WTC11 (cell line): ENCODE results near the gene OSBP2. TPM values are rescaled to one million over a fixed set of nuclear protein-coding genes. Genes with fewer than 3 reads are reported as not detected.

ENCODE experiments used
- ATAC-seq: fragments of 200-7000 bp; cut with Tn5 transposase; 2 replicates; pipeline ENCODE4 v1.10.0; 2021; ENCODE audit warnings: mild to moderate bottlenecking, moderate library complexity
- CTCF ChIA-PET: fragments of 300-600 bp; sonication (Branson Sonifier 250); formaldehyde crosslinking; loops from one replicate; lab custom pipeline; 2021; ENCODE audit warnings: antibody characterized with exemption; lab: Charles Lee
- POLR2A ChIA-PET: fragments of 350-600 bp; sonication (Branson Sonifier 250); formaldehyde crosslinking; loops from one replicate; lab custom pipeline; 2021; ENCODE audit warnings: antibody characterized with exemption; lab: Charles Lee
- DNase-seq: peaks from one replicate; pipeline ENCODE4 v3.0.0; 2021; ENCODE audit warnings: low spot score
- H3K27ac Mint-ChIP-seq: 2 replicates; pipeline ENCODE4 v1.8.0; 2021; ENCODE audit warnings: mixed read lengths
- H3K27me3 Mint-ChIP-seq: 2 replicates; pipeline ENCODE4 v1.8.0; 2021; ENCODE audit warnings: low read depth, mild to moderate bottlenecking, moderate library complexity, mixed read lengths
- H3K36me3 Mint-ChIP-seq: 2 replicates; pipeline ENCODE4 v1.8.0; 2021; ENCODE audit warnings: mixed read lengths
- H3K4me1 Mint-ChIP-seq: 2 replicates; pipeline ENCODE4 v1.8.0; 2022; ENCODE audit warnings: mixed read lengths
- H3K4me3 Mint-ChIP-seq: 2 replicates; pipeline ENCODE4 v1.8.0; 2021; ENCODE audit warnings: mild to moderate bottlenecking, moderate library complexity, mixed read lengths
- H3K9me3 Mint-ChIP-seq: 2 replicates; pipeline ENCODE4 v1.8.0; 2021; ENCODE audit warnings: mixed read lengths
- ATF2 ChIP-seq: sonication (generic); formaldehyde crosslinking; IDR thresholded peaks from 2 replicates; pipeline ENCODE4 v1.8.1; 2022; ENCODE audit warnings: low read depth, missing genetic modification reagents, borderline replicate concordance
- CREM ChIP-seq: sonication (generic); formaldehyde crosslinking; IDR thresholded peaks from 2 replicates; pipeline ENCODE4 v1.8.1; 2022; ENCODE audit warnings: mild to moderate bottlenecking, missing genetic modification reagents, moderate library complexity
- E2F1 ChIP-seq: sonication (generic); formaldehyde crosslinking; IDR thresholded peaks from 2 replicates; pipeline ENCODE4 v1.8.0; 2022; ENCODE audit warnings: mild to moderate bottlenecking, missing genetic modification reagents
- HMGXB4 ChIP-seq: sonication (generic); formaldehyde crosslinking; IDR thresholded peaks from 2 replicates; pipeline ENCODE4 v1.8.1; 2023; ENCODE audit warnings: mild to moderate bottlenecking, moderate library complexity, missing genetic modification reagents
- MXD4 ChIP-seq: fragments of 250-450 bp; sonication (Bioruptor Pico); IDR thresholded peaks from 2 replicates; pipeline ENCODE4 v1.8.0; 2021; ENCODE audit warnings: mild to moderate bottlenecking, moderate library complexity, borderline replicate concordance
- OVOL2 ChIP-seq: fragments of 250-450 bp; sonication (Bioruptor Pico); IDR thresholded peaks from 2 replicates; pipeline ENCODE4 v1.9.0; 2021; ENCODE audit warnings: mild to moderate bottlenecking, borderline replicate concordance
- PRRX2 ChIP-seq: fragments of 250-450 bp; sonication (Bioruptor Pico); IDR thresholded peaks from 2 replicates; pipeline ENCODE4 v1.8.0; 2021; ENCODE audit warnings: mild to moderate bottlenecking
- SOX15 ChIP-seq: fragments of 250-450 bp; sonication (Bioruptor Pico); IDR thresholded peaks from 2 replicates; pipeline ENCODE4 v1.9.0; 2021; ENCODE audit warnings: mild to moderate bottlenecking
- TP53 ChIP-seq: sonication (generic); formaldehyde crosslinking; IDR thresholded peaks from 2 replicates; pipeline ENCODE4 v1.8.1; 2023; ENCODE audit warnings: mild to moderate bottlenecking, missing genetic modification reagents
- ZMAT4 ChIP-seq: fragments of 250-450 bp; sonication (Bioruptor Pico); IDR thresholded peaks from 2 replicates; pipeline ENCODE4 v1.9.0; 2021; ENCODE audit warnings: mild to moderate bottlenecking
- ZNF219 ChIP-seq: sonication (generic); formaldehyde crosslinking; IDR thresholded peaks from 2 replicates; pipeline ENCODE4 v1.8.0; 2023; ENCODE audit warnings: missing genetic modification reagents, mild to moderate bottlenecking, borderline replicate concordance
- ZNF281 ChIP-seq: sonication (generic); formaldehyde crosslinking; IDR thresholded peaks from 2 replicates; pipeline ENCODE4 v1.8.0; 2023; ENCODE audit warnings: mild to moderate bottlenecking, missing genetic modification reagents
- ZNF423 ChIP-seq: fragments of 250-450 bp; sonication (Bioruptor Pico); IDR thresholded peaks from 2 replicates; pipeline ENCODE4 v2.1.2; 2022; ENCODE audit warnings: mild to moderate bottlenecking, moderate library complexity
- ZNF532 ChIP-seq: fragments of 250-450 bp; sonication (Bioruptor Pico); IDR thresholded peaks from 2 replicates; pipeline ENCODE4 v1.9.0; 2021; ENCODE audit warnings: mild to moderate bottlenecking, borderline replicate concordance
- total RNA-seq: library from RNA; stranded (reverse); gene quantifications from 3 replicates; pipeline ENCODE4 v1.2.3, GENCODE V29; 2021
- TF ChIP-seq, protein P1 (sequence below): sonication (generic); formaldehyde crosslinking; conservative IDR thresholded peaks from 2 replicates; pipeline ENCODE4 v1.8.1; 2022; ENCODE audit warnings: mild to moderate bottlenecking, missing genetic modification reagents
- TF ChIP-seq, protein P2 (sequence below): fragments of 250-450 bp; sonication (Bioruptor Pico); IDR thresholded peaks from 2 replicates; pipeline ENCODE4 v2.1.2; 2022; ENCODE audit warnings: mild to moderate bottlenecking, moderate library complexity

Gene OSBP2
- total RNA-seq, 1 experiment from 2014 or later: 4.1 TPM

- POLR2A ChIA-PET: no interaction called here
- TF ChIP-seq PRRX2: no peak
- TF ChIP-seq ATF2: no peak
- no peak for TF ChIP-seq E2F1 (CRISPR knock-in tag)
- TF ChIP-seq, all 79 proteins: peak for 0
- ATAC-seq: peak; percentile 46; the same call in 1 of the 2 replicates
- Mint-ChIP-seq H3K36me3 (peaks cover 2% of the 10 kb centered on the region; the same call in 1 of the 2 replicates), H3K9me3 (no peaks in the 10 kb centered on the region), H3K27ac (no peak overlapping the region), H3K4me1 (peaks cover 11% of the 10 kb centered on the region), H3K27me3 (peaks cover 4% of the 10 kb centered on the region), H3K4me3 (no peak overlapping the region)
- DNase-seq: no peak
- CTCF ChIA-PET: interaction anchor here (0.6 to 4.2 kb wide), 3 partner anchors 10 to 106 kb away, joined by 5 to 35 read pairs (median 5); partner anchors contain the start of gene SLC35E4
Observed at GRCh38 chr22:30649430-30650007, 45.2 kb upstream of the OSBP2 start.

DNA sequence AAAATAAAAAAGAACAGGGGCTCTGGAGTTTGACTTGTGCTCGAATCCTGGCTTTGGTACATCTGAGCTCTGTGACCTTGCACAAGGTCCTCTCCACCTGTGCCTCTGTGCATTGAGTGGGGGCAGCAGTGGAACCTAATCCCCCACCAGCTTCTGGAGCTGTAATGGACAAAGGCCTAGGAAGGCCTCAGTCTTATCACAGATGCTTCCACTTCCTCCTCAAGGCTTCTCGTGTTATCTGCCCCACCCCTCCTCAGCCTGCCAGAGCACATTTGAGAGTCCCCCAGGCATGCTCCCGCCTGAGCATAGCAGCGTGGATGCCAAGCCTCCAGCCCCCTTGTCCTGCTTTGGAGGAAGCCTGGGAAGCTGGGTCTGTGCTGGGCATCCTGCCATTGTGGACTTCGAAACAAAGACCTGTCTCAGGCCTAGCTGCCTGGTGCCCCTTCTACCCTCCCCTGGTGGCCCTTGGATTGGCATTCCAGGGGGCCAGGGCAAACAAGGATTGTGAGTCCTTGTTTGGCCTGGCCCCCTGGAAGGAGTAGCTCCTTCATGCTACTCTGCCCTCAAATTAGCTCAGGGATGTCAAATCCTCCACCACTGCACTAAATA lies 44.1 kb upstream of the OSBP2 start:
- Mint-ChIP-seq H3K27me3 (peaks cover 10% of the 10 kb centered on the region), H3K4me3 (no peak overlapping the region), H3K9me3 (0 out of 2 replicates have a peak, but pooled peaks cover 4% of the 10 kb centered on the region), H3K4me1 (peaks cover 18% of the 10 kb centered on the region), H3K27ac (peak overlapping the region; percentile 70; the same call in 1 of the 2 replicates), H3K36me3 (peaks cover 5% of the 10 kb centered on the region; the same call in 1 of the 2 replicates)
- ChIA-PET CTCF (interaction anchor here (1.0 to 4.2 kb wide), 3 partner anchors 11 to 104 kb away, joined by 4 to 35 read pairs (median 5); partner anchors contain the start of gene SLC35E4), POLR2A (no interaction called here)
- no peak for DNase-seq
- no peak for ATAC-seq
- no peak for TF ChIP-seq TP53
- no peak for TF ChIP-seq MXD4
- TF ChIP-seq ZMAT4 (CRISPR knock-in tag): no peak
- TF ChIP-seq, protein P1, sequence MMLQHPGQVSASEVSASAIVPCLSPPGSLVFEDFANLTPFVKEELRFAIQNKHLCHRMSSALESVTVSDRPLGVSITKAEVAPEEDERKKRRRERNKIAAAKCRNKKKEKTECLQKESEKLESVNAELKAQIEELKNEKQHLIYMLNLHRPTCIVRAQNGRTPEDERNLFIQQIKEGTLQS (CRISPR knock-in tag): no peak
- TF ChIP-seq, protein P2, sequence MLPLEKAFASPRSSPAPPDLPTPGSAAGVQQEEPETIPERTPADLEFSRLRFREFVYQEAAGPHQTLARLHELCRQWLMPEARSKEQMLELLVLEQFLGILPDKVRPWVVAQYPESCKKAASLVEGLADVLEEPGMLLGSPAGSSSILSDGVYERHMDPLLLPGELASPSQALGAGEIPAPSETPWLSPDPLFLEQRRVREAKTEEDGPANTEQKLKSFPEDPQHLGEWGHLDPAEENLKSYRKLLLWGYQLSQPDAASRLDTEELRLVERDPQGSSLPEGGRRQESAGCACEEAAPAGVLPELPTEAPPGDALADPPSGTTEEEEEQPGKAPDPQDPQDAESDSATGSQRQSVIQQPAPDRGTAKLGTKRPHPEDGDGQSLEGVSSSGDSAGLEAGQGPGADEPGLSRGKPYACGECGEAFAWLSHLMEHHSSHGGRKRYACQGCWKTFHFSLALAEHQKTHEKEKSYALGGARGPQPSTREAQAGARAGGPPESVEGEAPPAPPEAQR (CRISPR knock-in tag): no peak
- no peak for TF ChIP-seq SOX15 (CRISPR knock-in tag)
- TF ChIP-seq ZNF219 (CRISPR knock-in tag): no peak
- no peak for TF ChIP-seq ZNF532 (CRISPR knock-in tag)
- TF ChIP-seq OVOL2 (CRISPR knock-in tag): no peak
- TF ChIP-seq HMGXB4: no peak
- no peak for TF ChIP-seq CREM (CRISPR knock-in tag)
- no peak for TF ChIP-seq ZNF281 (CRISPR knock-in tag)
- TF ChIP-seq ZNF423: no peak
